ENCODE data around the gene MYO5A.

MYO5A gene

DNA sequence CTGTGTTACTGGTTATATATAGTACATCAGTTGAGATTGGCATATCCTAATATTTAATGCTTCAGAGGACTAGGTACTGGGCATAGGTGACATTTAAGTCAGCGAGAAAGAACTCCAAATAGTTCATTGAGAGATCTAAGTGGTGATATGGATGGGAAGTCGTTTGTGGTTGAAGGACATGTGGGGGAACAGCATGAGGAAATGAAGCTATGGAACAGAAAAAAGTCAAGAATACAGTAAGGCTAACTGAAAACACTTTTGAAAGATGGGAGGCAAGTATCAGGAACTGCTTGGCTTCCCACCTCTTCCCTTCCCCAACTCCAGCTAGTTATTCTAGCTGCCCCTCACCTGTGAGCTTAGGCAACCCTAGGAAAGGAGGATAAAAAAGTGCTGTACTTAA, 3.7 kb upstream of the MYO5A start:
- no peaks in the 10 kb centered on the region for H3K36me3 ChIP-seq (ENCODE audit: insufficient read depth, low read length)
- H3K4me3 ChIP-seq (ENCODE audit: low read length): no peak overlapping the region
- no peak overlapping the region for H3K4me2 ChIP-seq (ENCODE audit: low read length)
- no peak overlapping the region for H3K9ac ChIP-seq (ENCODE audit: low read depth, low read length)
- H3K27me3 ChIP-seq (ENCODE audit: control insufficient read depth, insufficient read depth, low read length): no peaks in the 10 kb centered on the region
- no peaks in the 10 kb centered on the region for H3K9me3 ChIP-seq (replicated peaks; ENCODE audit: low read length)
- H3K4me1 ChIP-seq (ENCODE audit: control insufficient read depth, insufficient read depth, low read length): peaks cover 12% of the 10 kb centered on the region

- H3K27me3 ChIP-seq (ENCODE audit: control insufficient read depth, insufficient read depth, low read length): no peaks in the 10 kb centered on the region
- H3K4me1 ChIP-seq (ENCODE audit: control insufficient read depth, insufficient read depth, low read length): peaks cover 13% of the 10 kb centered on the region
- H3K4me2 ChIP-seq (ENCODE audit: low read length): peak overlapping the region; percentile 94
- H3K9ac ChIP-seq (ENCODE audit: low read depth, low read length): no peak overlapping the region
- H3K4me3 ChIP-seq (ENCODE audit: low read length): peak overlapping the region; percentile 94
- no peaks in the 10 kb centered on the region for H3K9me3 ChIP-seq (replicated peaks; ENCODE audit: low read length)
- no peaks in the 10 kb centered on the region for H3K36me3 ChIP-seq (ENCODE audit: insufficient read depth, low read length)
These were observed 1.3 kb upstream of the MYO5A start for GRCh38 chr15:52529940-52530339.

GRCh38 chr15:52529341-52529924, 753 bp upstream of the MYO5A start:
- Histone ChIP-seq H3K36me3 (ENCODE audit: insufficient read depth, low read length) (no peaks in the 10 kb centered on the region), H3K4me3 (ENCODE audit: low read length) (peak overlapping the region; percentile 94)

GRCh38 chr15:52527911-52528563, 643 bp downstream of the MYO5A start:
- Histone ChIP-seq H3K9me3 (replicated peaks; ENCODE audit: low read length) (no peaks in the 10 kb centered on the region), H3K36me3 (ENCODE audit: insufficient read depth, low read length) (no peaks in the 10 kb centered on the region), H3K27me3 (ENCODE audit: control insufficient read depth, insufficient read depth, low read length) (no peaks in the 10 kb centered on the region), H3K4me1 (ENCODE audit: control insufficient read depth, insufficient read depth, low read length) (peaks cover 21% of the 10 kb centered on the region), H3K4me2 (ENCODE audit: low read length) (peak overlapping the region; percentile 93), H3K9ac (ENCODE audit: low read depth, low read length) (peak overlapping the region; percentile 91), H3K4me3 (ENCODE audit: low read length) (peak overlapping the region; percentile 94)

More at GRCh38 chr15:52529341-52529924, 753 bp upstream of the MYO5A start:
- H3K4me2 ChIP-seq (ENCODE audit: low read length): peak overlapping the region; percentile 94
- H3K27me3 ChIP-seq (ENCODE audit: control insufficient read depth, insufficient read depth, low read length): no peaks in the 10 kb centered on the region
- H3K9me3 ChIP-seq (replicated peaks; ENCODE audit: low read length): no peaks in the 10 kb centered on the region
- H3K9ac ChIP-seq (ENCODE audit: low read depth, low read length): peak overlapping the region; percentile 91
- peaks cover 13% of the 10 kb centered on the region for H3K4me1 ChIP-seq (ENCODE audit: control insufficient read depth, insufficient read depth, low read length)

- H3K4me2 ChIP-seq (ENCODE audit: low read length): peak overlapping the region; percentile 93
- no peaks in the 10 kb centered on the region for H3K36me3 ChIP-seq (ENCODE audit: insufficient read depth, low read length)
- H3K9me3 ChIP-seq (replicated peaks; ENCODE audit: low read length): no peaks in the 10 kb centered on the region
- peaks cover 27% of the 10 kb centered on the region for H3K4me1 ChIP-seq (ENCODE audit: control insufficient read depth, insufficient read depth, low read length)
- peak overlapping the region; percentile 91 for H3K9ac ChIP-seq (ENCODE audit: low read depth, low read length)
- peak overlapping the region; percentile 94 for H3K4me3 ChIP-seq (ENCODE audit: low read length)
- no peaks in the 10 kb centered on the region for H3K27me3 ChIP-seq (ENCODE audit: control insufficient read depth, insufficient read depth, low read length)
These were observed 1.3 kb downstream of the MYO5A start for GRCh38 chr15:52527196-52527910.

DNA sequence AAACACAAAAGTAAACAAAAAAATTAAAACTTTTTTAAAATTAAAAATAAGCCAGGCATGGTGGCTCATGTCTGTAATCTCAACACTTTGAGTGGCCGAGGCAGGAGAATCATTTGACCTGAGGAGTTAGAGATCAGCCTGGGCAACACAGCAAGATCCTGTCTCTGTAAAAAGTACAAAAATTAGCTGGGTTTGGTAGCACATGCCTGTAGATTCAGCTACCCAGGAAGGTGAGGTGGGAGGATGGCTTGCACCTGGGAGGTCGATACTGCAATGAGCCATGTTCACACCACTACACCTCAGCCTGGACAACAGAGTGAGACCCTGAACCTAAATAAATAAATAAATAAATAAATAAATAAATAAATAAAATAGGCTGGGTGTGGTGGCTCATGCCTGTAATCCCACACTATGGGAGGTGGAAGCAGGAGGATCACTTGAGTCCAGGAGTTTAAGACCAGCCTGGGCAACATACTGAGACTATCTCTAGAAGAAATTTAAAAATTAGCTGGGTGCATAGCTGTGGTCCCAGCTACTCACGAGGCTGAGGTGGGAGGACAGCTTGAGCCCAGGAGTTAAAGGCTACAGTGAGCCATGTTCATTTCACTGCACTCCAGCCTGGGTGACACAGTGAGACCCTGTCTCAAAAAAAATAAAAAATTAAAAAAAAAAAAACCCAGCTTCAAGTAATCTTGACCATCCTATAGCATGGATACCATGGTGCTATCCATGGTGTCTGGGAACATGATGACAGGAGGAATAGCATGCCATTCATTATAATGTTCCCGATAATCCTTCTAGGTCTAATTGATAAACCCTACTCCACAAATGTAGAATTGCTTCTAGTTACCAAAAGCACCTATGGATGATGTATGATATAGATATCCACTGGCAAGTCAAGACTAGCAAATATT, 4.2 kb downstream of the MYO5A start:
- Histone ChIP-seq H3K4me1 (ENCODE audit: control insufficient read depth, insufficient read depth, low read length) (peaks cover 23% of the 10 kb centered on the region), H3K27me3 (ENCODE audit: control insufficient read depth, insufficient read depth, low read length) (no peaks in the 10 kb centered on the region), H3K4me2 (ENCODE audit: low read length) (no peak overlapping the region), H3K36me3 (ENCODE audit: insufficient read depth, low read length) (no peaks in the 10 kb centered on the region), H3K4me3 (ENCODE audit: low read length) (no peak overlapping the region), H3K9me3 (replicated peaks; ENCODE audit: low read length) (no peaks in the 10 kb centered on the region), H3K9ac (ENCODE audit: low read depth, low read length) (no peak overlapping the region)

GRCh38 chr15:52523647-52524046, 5.0 kb downstream of the MYO5A start:
- H3K9me3 ChIP-seq (replicated peaks; ENCODE audit: low read length): no peaks in the 10 kb centered on the region
- no peak overlapping the region for H3K4me3 ChIP-seq (ENCODE audit: low read length)
- H3K27me3 ChIP-seq (ENCODE audit: control insufficient read depth, insufficient read depth, low read length): no peaks in the 10 kb centered on the region
- H3K9ac ChIP-seq (ENCODE audit: low read depth, low read length): no peak overlapping the region
- H3K36me3 ChIP-seq (ENCODE audit: insufficient read depth, low read length): no peaks in the 10 kb centered on the region
- peak overlapping the region; percentile 40 for H3K4me2 ChIP-seq (ENCODE audit: low read length)
- peaks cover 20% of the 10 kb centered on the region for H3K4me1 ChIP-seq (ENCODE audit: control insufficient read depth, insufficient read depth, low read length)

DNA sequence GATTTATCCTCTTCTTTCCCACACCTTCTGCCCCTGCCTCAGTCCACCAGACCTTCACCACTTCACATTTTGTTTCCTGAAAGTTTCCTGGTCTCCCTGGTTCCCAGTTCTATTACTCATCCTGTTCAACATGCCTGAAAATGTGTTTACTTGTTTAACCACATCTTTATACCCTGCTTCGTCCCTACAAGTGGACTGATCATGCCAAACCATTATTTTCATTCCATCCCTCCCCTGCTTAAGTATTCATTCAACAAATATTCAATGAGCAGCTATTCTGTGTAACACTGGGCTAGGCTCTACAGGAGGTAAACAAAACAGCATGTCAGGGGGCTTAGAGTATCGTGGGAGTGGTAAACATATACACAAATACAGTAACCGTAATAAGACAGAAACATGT, 5.5 kb downstream of the MYO5A start:
- Histone ChIP-seq H3K4me1 (ENCODE audit: control insufficient read depth, insufficient read depth, low read length) (peaks cover 20% of the 10 kb centered on the region), H3K27me3 (ENCODE audit: control insufficient read depth, insufficient read depth, low read length) (no peaks in the 10 kb centered on the region), H3K9ac (ENCODE audit: low read depth, low read length) (peak overlapping the region; percentile 26), H3K9me3 (replicated peaks; ENCODE audit: low read length) (no peaks in the 10 kb centered on the region), H3K4me3 (ENCODE audit: low read length) (no peak overlapping the region), H3K4me2 (ENCODE audit: low read length) (peak overlapping the region; percentile 40), H3K36me3 (ENCODE audit: insufficient read depth, low read length) (no peaks in the 10 kb centered on the region)

- Histone ChIP-seq H3K9me3 (replicated peaks; ENCODE audit: low read length) (no peaks in the 10 kb centered on the region), H3K4me3 (ENCODE audit: low read length) (no peak overlapping the region), H3K27me3 (ENCODE audit: control insufficient read depth, insufficient read depth, low read length) (no peaks in the 10 kb centered on the region), H3K36me3 (ENCODE audit: insufficient read depth, low read length) (no peaks in the 10 kb centered on the region), H3K4me2 (ENCODE audit: low read length) (no peak overlapping the region), H3K9ac (ENCODE audit: low read depth, low read length) (no peak overlapping the region), H3K4me1 (ENCODE audit: control insufficient read depth, insufficient read depth, low read length) (peaks cover 14% of the 10 kb centered on the region)
These were observed 7.0 kb downstream of the MYO5A start for GRCh38 chr15:52521682-52522081.

DNA sequence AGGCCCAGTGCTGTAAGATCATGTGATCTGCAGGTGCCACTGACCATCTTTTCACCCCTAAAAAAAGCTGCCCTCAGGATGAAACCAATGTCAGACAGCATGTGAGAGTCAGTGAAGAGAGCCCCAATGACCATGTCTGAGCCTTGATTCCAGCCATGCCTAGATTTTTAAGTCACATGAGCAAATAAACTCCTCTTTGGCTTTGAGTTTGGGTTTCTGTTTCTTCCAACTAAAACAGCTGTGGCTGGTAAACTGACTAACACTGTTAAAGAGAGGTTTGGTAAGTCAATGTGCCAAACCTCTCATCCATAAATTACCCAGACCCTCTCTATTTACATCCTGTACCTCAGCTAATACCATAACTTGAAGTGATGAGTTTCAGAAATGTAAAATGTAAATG, 8.3 kb downstream of the MYO5A start:
- Histone ChIP-seq H3K27me3 (ENCODE audit: control insufficient read depth, insufficient read depth, low read length) (no peaks in the 10 kb centered on the region), H3K4me2 (ENCODE audit: low read length) (no peak overlapping the region), H3K9me3 (replicated peaks; ENCODE audit: low read length) (no peaks in the 10 kb centered on the region), H3K9ac (ENCODE audit: low read depth, low read length) (no peak overlapping the region), H3K36me3 (ENCODE audit: insufficient read depth, low read length) (no peaks in the 10 kb centered on the region), H3K4me3 (ENCODE audit: low read length) (no peak overlapping the region), H3K4me1 (ENCODE audit: control insufficient read depth, insufficient read depth, low read length) (peaks cover 14% of the 10 kb centered on the region)

All from skeletal muscle satellite cell (primary cell).